ENCODE results near the gene C19orf73. TPM values are rescaled to one million over a fixed set of nuclear protein-coding genes. Genes with fewer than 3 reads are reported as not detected.

Gene C19orf73
- polyA plus RNA-seq, 4 donors: 0.31 to 1.0 (median 0.70) TPM

GRCh38 chr19:49071860-49072547, 46.9 kb downstream of the C19orf73 start:
- no peak for DNase-seq (ENCODE audit: low read depth in 4 of 4, low spot score in 3 of 4)

- DNase-seq (ENCODE audit: low read depth in 4 of 4, low spot score in 3 of 4): no peak
These were observed 48.5 kb downstream of the C19orf73 start for GRCh38 chr19:49070416-49070815.

GRCh38 chr19:49069026-49069425, 49.9 kb downstream of the C19orf73 start:
- DNase-seq (ENCODE audit: low read depth in 4 of 4, low spot score in 3 of 4): no peak

Other genes starting within 250 kb of the C19orf73 start
- gene PPP1R15A, start 246.7 kb downstream of the C19orf73 start, polyA plus RNA-seq (ENCODE audit: insufficient read length in 4 of 4): 100 to 1,000 TPM in 1 of 4 donors, 10 to 100 TPM in 3; 30.6 to 343 (median 32.6) TPM
- 1 to 10 TPM in 3 of 4 donors, under 1 TPM in 1; 0.60 to 1.5 (median 1.3) TPM for gene TULP2, start 220.4 kb downstream of the C19orf73 start, polyA plus RNA-seq (ENCODE audit: insufficient read length in 4 of 4)
- gene NUCB1, start 218.8 kb downstream of the C19orf73 start, polyA plus RNA-seq (ENCODE audit: insufficient read length in 4 of 4): 100 to 1,000 TPM; 223 to 314 (median 261) TPM
- gene DHDH, start 185.4 kb downstream of the C19orf73 start, polyA plus RNA-seq (ENCODE audit: insufficient read length in 4 of 4): 1 to 10 TPM; 1.6 to 8.0 (median 6.5) TPM
- gene BAX, start 164.3 kb downstream of the C19orf73 start, polyA plus RNA-seq (ENCODE audit: insufficient read length in 4 of 4): 10 to 100 TPM; 49.6 to 83.8 (median 71.4) TPM
- 1,000 to 10,000 TPM; 1,558 to 2,525 (median 2,184) TPM for gene FTL, start 153.8 kb downstream of the C19orf73 start, polyA plus RNA-seq (ENCODE audit: insufficient read length in 4 of 4)
- gene GYS1, start 125.8 kb downstream of the C19orf73 start, polyA plus RNA-seq (ENCODE audit: insufficient read length in 4 of 4): 10 to 100 TPM; 24.0 to 50.7 (median 39.6) TPM
- gene RUVBL2, start 125.3 kb downstream of the C19orf73 start, polyA plus RNA-seq (ENCODE audit: insufficient read length in 4 of 4): 10 to 100 TPM; 51.0 to 91.7 (median 79.3) TPM
- under 1 TPM in 1 of 4 donors, not detected in 3; 0.47 TPM for gene LHB, start 102.1 kb downstream of the C19orf73 start, polyA plus RNA-seq (ENCODE audit: insufficient read length in 4 of 4)
- gene CGB3, start 94.8 kb downstream of the C19orf73 start, polyA plus RNA-seq (ENCODE audit: insufficient read length in 4 of 4): under 1 TPM in 1 of 4 donors, not detected in 3; 0.26 TPM
- gene CGB2, start 87.3 kb downstream of the C19orf73 start, polyA plus RNA-seq (ENCODE audit: insufficient read length in 4 of 4): under 1 TPM in 1 of 4 donors, not detected in 3; 0.35 TPM
- gene CGB1, start 82.2 kb downstream of the C19orf73 start, polyA plus RNA-seq (ENCODE audit: insufficient read length in 4 of 4): not detected
- under 1 TPM in 1 of 4 donors, not detected in 3; 0.18 TPM for gene CGB5, start 75.3 kb downstream of the C19orf73 start, polyA plus RNA-seq (ENCODE audit: insufficient read length in 4 of 4)
- gene CGB8, start 70.0 kb downstream of the C19orf73 start, polyA plus RNA-seq (ENCODE audit: insufficient read length in 4 of 4): under 1 TPM in 2 of 4 donors, not detected in 2; 0.18 to 0.22 TPM
- 1 to 10 TPM in 3 of 4 donors, under 1 TPM in 1; 0.69 to 1.7 (median 1.2) TPM for gene CGB7, start 61.4 kb downstream of the C19orf73 start, polyA plus RNA-seq (ENCODE audit: insufficient read length in 4 of 4)
- 1 to 10 TPM; 3.2 to 5.9 (median 4.7) TPM for gene NTF4, start 54.3 kb downstream of the C19orf73 start, polyA plus RNA-seq (ENCODE audit: insufficient read length in 4 of 4)
- gene KCNA7, start 46.4 kb downstream of the C19orf73 start, polyA plus RNA-seq (ENCODE audit: insufficient read length in 4 of 4): under 1 TPM in 3 of 4 donors, not detected in 1; 0.04 to 0.11 (median 0.05) TPM
- 100 to 1,000 TPM; 254 to 427 (median 319) TPM for gene SNRNP70, start 33.7 kb downstream of the C19orf73 start, polyA plus RNA-seq (ENCODE audit: insufficient read length in 4 of 4)
- 10 to 100 TPM in 1 of 4 donors, 1 to 10 TPM in 3; 6.4 to 13.3 (median 6.8) TPM for gene LIN7B, start 4.8 kb downstream of the C19orf73 start, polyA plus RNA-seq (ENCODE audit: insufficient read length in 4 of 4)
- gene PPFIA3, start 401 bp upstream of the C19orf73 start, polyA plus RNA-seq (ENCODE audit: insufficient read length in 4 of 4): 1 to 10 TPM; 5.0 to 8.3 (median 6.7) TPM
- 10 to 100 TPM; 26.7 to 41.9 (median 30.3) TPM for gene HRC, start 36.3 kb upstream of the C19orf73 start, polyA plus RNA-seq (ENCODE audit: insufficient read length in 4 of 4)
- gene TRPM4, start 38.6 kb upstream of the C19orf73 start, polyA plus RNA-seq (ENCODE audit: insufficient read length in 4 of 4): 10 to 100 TPM; 18.1 to 39.9 (median 28.0) TPM
- gene SLC6A16, start 206.0 kb upstream of the C19orf73 start, polyA plus RNA-seq (ENCODE audit: insufficient read length in 4 of 4): 1 to 10 TPM; 1.8 to 5.1 (median 2.6) TPM
- gene CD37, start 216.3 kb upstream of the C19orf73 start, polyA plus RNA-seq (ENCODE audit: insufficient read length in 4 of 4): 10 to 100 TPM; 30.2 to 43.6 (median 38.4) TPM
- 100 to 1,000 TPM in 3 of 4 donors, 10 to 100 TPM in 1; 86.5 to 113 (median 104) TPM for gene TEAD2, start 243.3 kb upstream of the C19orf73 start, polyA plus RNA-seq (ENCODE audit: insufficient read length in 4 of 4)
- 1 to 10 TPM; 4.2 to 7.0 (median 5.8) TPM for gene DKKL1, start 244.7 kb upstream of the C19orf73 start, polyA plus RNA-seq (ENCODE audit: insufficient read length in 4 of 4)

Measured in left renal pelvis (tissue), 4 donors.